Stimulated activated CD4-positive, alpha-beta T cell treated with anti-CD3 and anti-CD28 coated beads, Interleukin-12 subunit alpha, Interleukin-12 subunit beta, amount 100 ng/mL, for 4 hours (primary cell): ENCODE data around the gene LIME1.

Experiments
- DNase-seq: peaks from one replicate; pipeline ENCODE4 v3.0.0-alpha.2; 2020

Gene LIME1

GRCh38 chr20:63735859-63736718 lies at the start of gene LIME1:
Gene LIME1 (plus strand): TSS chr20:63736664. CDS start chr20:63737550, 886 bp downstream.
- peak; percentile 52 for DNase-seq

DNA sequence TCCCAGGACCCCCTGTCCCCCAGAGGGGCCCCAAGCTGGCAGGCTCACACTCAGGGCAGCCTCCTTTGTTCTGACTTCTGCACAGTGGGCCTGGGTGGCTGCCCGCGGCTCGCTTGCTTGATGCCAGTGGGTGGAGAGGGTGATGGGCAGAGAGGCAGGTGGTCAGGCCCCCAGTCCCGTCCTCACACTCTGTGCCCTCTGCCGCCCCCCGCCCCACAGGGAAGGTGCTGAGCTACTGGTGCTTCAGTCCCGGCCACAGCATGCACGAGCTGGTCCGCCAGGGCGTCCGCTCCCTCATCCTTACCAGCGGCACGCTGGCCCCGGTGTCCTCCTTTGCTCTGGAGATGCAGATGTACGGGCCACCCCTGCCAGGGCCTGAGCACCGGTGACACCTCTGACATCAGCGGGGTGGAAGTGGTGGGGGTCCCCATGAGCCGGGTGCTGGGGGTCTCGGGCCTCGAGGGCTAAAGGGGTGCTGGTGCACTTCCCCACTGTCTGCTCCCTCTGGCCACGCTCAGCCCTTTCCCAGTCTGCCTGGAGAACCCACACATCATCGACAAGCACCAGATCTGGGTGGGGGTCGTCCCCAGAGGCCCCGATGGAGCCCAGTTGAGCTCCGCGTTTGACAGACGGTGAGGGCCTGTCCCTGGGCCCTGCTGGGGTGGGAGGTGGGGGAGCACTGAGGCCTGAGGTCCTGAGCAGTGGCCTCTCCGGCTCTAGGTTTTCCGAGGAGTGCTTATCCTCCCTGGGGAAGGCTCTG lies 48.9 kb upstream of the LIME1 start:
- DNase-seq: no peak

DNA sequence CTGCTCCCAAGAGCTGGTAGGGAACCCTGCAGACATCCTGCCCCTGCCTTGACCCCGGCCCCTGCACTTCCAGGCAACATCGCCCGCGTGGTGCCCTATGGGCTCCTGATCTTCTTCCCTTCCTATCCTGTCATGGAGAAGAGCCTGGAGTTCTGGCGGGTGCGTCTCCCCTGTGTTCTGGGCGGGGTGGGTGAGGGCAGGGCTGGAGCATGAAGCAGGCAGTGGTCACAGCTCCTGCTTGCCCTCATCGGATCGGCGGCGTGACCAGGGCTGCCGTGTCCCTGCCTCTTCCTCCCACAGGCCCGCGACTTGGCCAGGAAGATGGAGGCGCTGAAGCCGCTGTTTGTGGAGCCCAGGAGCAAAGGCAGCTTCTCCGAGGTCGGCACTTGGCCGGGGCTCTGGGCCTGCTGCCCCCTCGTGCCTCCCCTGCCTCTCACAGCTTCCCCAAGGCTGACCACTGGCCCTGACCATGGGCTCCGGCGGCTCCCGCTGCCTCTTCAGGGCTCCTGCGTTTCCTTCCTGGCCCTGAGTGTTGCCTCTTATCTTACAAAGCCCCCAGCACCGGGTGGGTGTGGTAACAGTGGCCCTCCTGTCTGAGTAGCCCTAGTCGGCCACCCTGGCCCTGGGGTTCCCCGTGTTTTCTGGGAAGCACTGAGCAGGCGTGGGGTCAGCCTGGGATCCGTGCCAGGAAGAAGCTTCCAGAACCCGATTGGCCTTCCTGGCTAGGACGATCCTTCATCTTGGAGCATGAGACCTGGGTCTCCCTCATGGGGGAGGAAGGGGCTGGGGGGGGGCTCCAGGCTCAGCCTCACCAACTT lies 48.0 kb upstream of the LIME1 start:
- no peak for DNase-seq

GRCh38 chr20:63689046-63690002 lies 47.1 kb upstream of the LIME1 start:
- no peak for DNase-seq

DNA sequence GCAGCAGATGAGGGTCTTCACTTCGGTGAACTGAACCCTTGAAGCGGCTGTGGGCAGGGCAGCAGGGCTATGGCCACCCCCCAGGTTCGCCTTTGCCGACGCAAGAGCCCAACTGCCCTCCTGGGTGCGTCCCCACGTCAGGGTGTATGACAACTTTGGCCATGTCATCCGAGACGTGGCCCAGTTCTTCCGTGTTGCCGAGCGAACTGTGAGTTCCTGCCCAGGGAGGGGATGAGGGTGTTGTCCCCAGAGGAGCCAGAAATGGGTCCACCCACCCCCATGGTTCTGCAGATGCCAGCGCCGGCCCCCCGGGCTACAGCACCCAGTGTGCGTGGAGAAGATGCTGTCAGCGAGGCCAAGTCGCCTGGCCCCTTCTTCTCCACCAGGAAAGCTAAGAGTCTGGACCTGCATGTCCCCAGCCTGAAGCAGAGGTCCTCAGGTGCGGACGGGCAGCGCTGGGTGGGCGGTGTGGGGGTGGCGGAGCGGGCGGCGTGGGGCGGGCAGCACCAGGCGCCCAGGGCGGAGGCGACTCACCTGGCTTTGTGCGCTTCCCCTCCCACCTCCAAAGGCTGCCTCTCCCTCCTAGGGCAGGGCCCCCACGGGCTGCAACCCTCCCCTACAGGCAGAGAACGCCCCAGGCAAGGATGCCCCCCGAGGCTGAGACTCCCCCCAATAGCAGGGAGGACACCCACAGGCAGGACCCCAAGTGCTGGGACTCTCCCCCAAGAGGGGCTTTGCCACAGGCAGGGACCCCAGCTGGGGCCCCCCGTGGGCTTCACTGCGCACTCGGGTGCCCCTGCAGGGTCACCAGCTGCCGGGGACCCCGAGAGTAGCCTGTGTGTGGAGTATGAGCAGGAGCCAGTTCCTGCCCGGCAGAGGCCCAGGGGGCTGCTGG lies 46.2 kb upstream of the LIME1 start:
- DNase-seq: no peak

DNA sequence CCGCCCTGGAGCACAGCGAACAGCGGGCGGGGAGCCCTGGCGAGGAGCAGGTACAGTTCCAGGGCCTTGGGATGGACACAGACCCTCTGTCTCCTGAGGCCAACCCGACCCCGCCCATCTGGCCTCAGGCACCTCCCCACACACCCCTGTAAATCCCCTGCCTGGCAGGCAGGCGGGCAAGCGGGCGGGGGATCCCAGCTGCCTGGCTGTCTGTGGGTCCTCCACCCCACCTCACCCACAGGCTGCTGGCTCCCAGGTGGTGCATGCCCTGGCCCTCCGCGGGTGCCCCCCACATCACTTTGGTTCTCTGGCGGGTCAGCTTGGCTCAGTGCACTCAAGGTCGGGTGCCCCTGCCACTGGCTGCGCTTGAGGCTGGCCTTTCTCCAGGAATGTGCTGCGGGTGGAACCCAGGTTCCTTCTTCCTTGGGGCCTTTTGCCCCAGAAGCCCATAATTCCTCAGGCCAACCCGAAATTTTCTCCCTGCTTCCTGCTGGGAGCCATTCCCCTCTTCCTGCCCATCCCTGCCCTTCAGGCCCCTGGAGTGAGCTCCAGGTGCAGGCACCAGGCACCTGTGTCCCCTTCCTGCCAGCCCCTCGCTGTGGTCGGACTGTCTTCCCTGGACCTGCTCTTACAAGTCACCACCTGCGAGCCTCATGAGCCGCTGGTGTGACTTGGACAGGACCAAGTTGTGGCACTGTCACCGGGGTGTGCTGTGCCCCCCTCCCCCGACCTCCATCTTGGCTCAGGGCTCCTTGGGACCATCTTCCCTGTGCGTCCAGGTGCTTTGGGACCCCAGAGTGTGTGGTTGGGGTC lies 45.4 kb upstream of the LIME1 start:
- no peak for DNase-seq

- DNase-seq: no peak
Observed at GRCh38 chr20:63691711-63692435, 44.6 kb upstream of the LIME1 start.

GRCh38 chr20:63692436-63693082 lies 43.9 kb upstream of the LIME1 start:
- DNase-seq: no peak

- DNase-seq: no peak
Observed at GRCh38 chr20:63693083-63693732, 43.3 kb upstream of the LIME1 start.

GRCh38 chr20:63693733-63694583 lies 42.5 kb upstream of the LIME1 start:
- no peak for DNase-seq

- no peak for DNase-seq
Observed at GRCh38 chr20:63694584-63695423, 41.7 kb upstream of the LIME1 start.

GRCh38 chr20:63695424-63696305 lies 40.8 kb upstream of the LIME1 start:
- no peak for DNase-seq

GRCh38 chr20:63696306-63696627 lies 40.2 kb upstream of the LIME1 start:
- no peak for DNase-seq

GRCh38 chr20:63696628-63697356 lies 39.7 kb upstream of the LIME1 start, which contains the start of gene TNFRSF6B:
Gene TNFRSF6B (plus strand): TSS chr20:63696652. CDS start chr20:63696768, 116 bp downstream.
- DNase-seq: no peak
